GM12872 (cell line): ENCODE results near the gene MVB12B.

Experiments
- CTCF ChIP-seq: IDR thresholded peaks from 3 replicates; pipeline ENCODE4 v1.5.1; 2011; ENCODE audit warnings: low read depth, mild to moderate bottlenecking, low read length, moderate library complexity; ENCODE audit not compliant: insufficient read depth

MVB12B gene

DNA sequence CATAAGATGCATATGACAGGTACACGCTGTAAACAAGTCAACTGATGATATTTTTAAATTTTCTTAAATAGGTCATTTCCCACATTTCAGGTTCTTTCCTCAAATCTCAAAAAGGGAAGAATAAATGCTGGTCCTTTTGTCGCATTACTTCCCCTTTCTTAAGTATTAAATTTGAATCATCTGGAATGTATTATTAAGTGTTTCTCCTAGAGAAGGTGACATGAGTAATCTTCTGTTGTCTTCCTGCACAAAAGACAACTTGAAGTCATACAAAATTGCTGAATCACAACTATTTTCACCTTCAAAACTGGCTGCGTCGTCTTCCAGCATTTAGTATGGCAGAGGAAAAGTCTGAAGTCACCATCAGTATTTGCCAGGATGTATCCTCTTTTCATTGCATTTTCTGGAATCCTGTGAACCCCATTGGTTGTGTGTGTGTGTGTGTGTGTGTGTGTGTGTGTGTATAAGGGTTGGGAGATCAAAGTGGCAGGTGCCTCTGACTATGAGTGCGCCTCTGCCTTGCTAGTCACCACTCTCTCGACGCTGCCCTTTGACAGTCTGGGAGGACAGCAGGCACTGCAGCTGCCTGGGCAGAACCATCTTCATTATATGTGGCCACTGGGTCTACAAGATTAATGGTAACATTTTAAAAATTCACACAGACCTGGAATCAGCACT lies 86.9 kb downstream of the MVB12B start:
- no peak for TF ChIP-seq CTCF

- TF ChIP-seq CTCF = no peak
Observed at GRCh38 chr9:126415741-126416370, 89.2 kb downstream of the MVB12B start.

- no peak for TF ChIP-seq CTCF
Observed at GRCh38 chr9:126417043-126417442, 90.4 kb downstream of the MVB12B start.

DNA sequence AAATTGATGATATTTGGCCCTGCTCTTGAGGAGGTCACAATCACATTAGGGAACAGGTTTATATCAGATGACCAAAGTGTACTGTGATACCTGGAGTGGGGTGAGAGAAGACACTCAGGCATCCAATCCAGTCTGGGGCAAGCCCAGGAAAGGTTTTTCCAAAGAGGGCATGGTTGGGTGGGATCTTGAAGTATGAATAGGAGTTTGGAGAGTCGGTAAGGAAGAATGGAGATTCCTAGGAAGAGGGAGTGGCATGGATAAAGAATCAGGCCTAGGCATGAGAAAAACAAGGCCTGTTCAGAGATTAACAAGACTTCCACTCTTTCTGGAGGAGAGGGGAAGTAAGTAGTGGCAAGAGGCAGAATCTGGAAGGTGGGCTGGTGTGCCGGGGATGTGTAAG lies 91.1 kb downstream of the MVB12B start:
- no peak for TF ChIP-seq CTCF

- no peak for TF ChIP-seq CTCF
Observed at GRCh38 chr9:126418608-126419007, 92.0 kb downstream of the MVB12B start.

- no peak for TF ChIP-seq CTCF
Observed at GRCh38 chr9:126419475-126419874, 92.8 kb downstream of the MVB12B start.

- no peak for TF ChIP-seq CTCF
Observed at GRCh38 chr9:126420135-126420534, 93.5 kb downstream of the MVB12B start.
